ENCODE data around the gene FBXO17. TPM values are rescaled to one million over a fixed set of nuclear protein-coding genes. Genes with fewer than 3 reads are reported as not detected.
A peak's percentile ranks its signal among the peaks of the same experiment; 100 is the strongest.

Gene FBXO17
- total and polyA plus RNA-seq, 2 of the 13 experiments (the other 11 are each of a cell fraction or from before 2014, with no cell fraction given) = 22.1 to 58.7 TPM

GRCh38 chr19:38952395-38953165, 23.0 kb downstream of the FBXO17 start (continued):
- 0 out of 2 replicates have a peak, but pooled peaks have one; percentile 19 for TF ChIP-seq ZBTB38 (CRISPR knock-in tag; IDR thresholded peaks at IDR 0.05)
- no peak for TF ChIP-seq ARID5B (CRISPR knock-in tag; IDR thresholded peaks at IDR 0.05)
- TF ChIP-seq ATRX (CRISPR knock-in tag; IDR thresholded peaks at IDR 0.05; ENCODE audit: borderline replicate concordance) = no peak
- 0 out of 2 replicates have a peak, but pooled peaks have one; percentile 23 for TF ChIP-seq GATAD1 (CRISPR knock-in tag; IDR thresholded peaks at IDR 0.05)
- TF ChIP-seq MXD4 (CRISPR knock-in tag; IDR thresholded peaks at IDR 0.05) = no peak
- TF ChIP-seq ZNF850 (CRISPR knock-in tag; conservative IDR thresholded peaks at IDR 0.05) = no peak
- no peak for TF ChIP-seq ZNF451 (CRISPR knock-in tag; IDR thresholded peaks at IDR 0.05)
- TF ChIP-seq ZNF572 (CRISPR knock-in tag; IDR thresholded peaks at IDR 0.05) = no peak
- TF ChIP-seq ETV5 (CRISPR knock-in tag; IDR thresholded peaks at IDR 0.05; ENCODE audit: borderline replicate concordance) = no peak; the same call in 1 of the 2 replicates
- no peak for TF ChIP-seq RFX3 (CRISPR knock-in tag; IDR thresholded peaks at IDR 0.05)
- TF ChIP-seq LCORL (IDR thresholded peaks at IDR 0.05) = no peak
- 0 out of 2 replicates have a peak, but pooled peaks have one; percentile 54 for TF ChIP-seq LCORL (CRISPR knock-in tag; IDR thresholded peaks at IDR 0.05)
- no peak for TF ChIP-seq RBAK (CRISPR knock-in tag; IDR thresholded peaks at IDR 0.05)
- TF ChIP-seq REST (IDR thresholded peaks at IDR 0.05; ENCODE audit: borderline replicate concordance in 1 of 2, low read depth in 1 of 2, low read length in 2 of 2) = no peak
- TF ChIP-seq ZSCAN29 (CRISPR knock-in tag; conservative IDR thresholded peaks at IDR 0.05) = no peak
- TF ChIP-seq MAFG (CRISPR knock-in tag; IDR thresholded peaks at IDR 0.05) = no peak
- no peak for TF ChIP-seq XRCC5 (optimal IDR thresholded peaks at IDR 0.05; ENCODE audit: low read length)
- TF ChIP-seq HCFC1 (IDR thresholded peaks at IDR 0.05; ENCODE audit: low read depth, low read length) = no peak
- TF ChIP-seq ZNF484 (CRISPR knock-in tag; IDR thresholded peaks at IDR 0.05; ENCODE audit: borderline replicate concordance, low read depth) = no peak
- TF ChIP-seq KDM5B (CRISPR knock-in tag; IDR thresholded peaks at IDR 0.05; ENCODE audit: borderline replicate concordance) = no peak
- TF ChIP-seq HNF1B (CRISPR knock-in tag; IDR thresholded peaks at IDR 0.05) = peak; percentile 85
- no peak for TF ChIP-seq NCOA2 (CRISPR knock-in tag; IDR thresholded peaks at IDR 0.05)
